GM21381 (cell line): ENCODE measurements around the gene CDCA4.
"Not testable (repeated sequence)": the region's sequence is repeated elsewhere in the genome, so short reads cannot be mapped to it uniquely, and the experiment has no call there.

Source experiments
- ATAC-seq: cut with Tn5 transposase; IDR thresholded peaks from one replicate; pipeline ENCODE4 v1.9.1; 2021; ENCODE audit warnings: mild to moderate bottlenecking, moderate library complexity; ENCODE audit not compliant: unreplicated experiment

Gene CDCA4

GRCh38 chr14:105058521-105059034 is 37.7 kb upstream of the CDCA4 start:
- no peak for ATAC-seq

GRCh38 chr14:105056303-105056831 is 35.5 kb upstream of the CDCA4 start:
- no peak for ATAC-seq

GRCh38 chr14:105055736-105056302 is 34.9 kb upstream of the CDCA4 start:
- no peak for ATAC-seq

GRCh38 chr14:105055334-105055733 is 34.5 kb upstream of the CDCA4 start:
- ATAC-seq = no peak

- ATAC-seq = no peak
These were observed 33.1 kb upstream of the CDCA4 start for GRCh38 chr14:105053996-105054395.

GRCh38 chr14:105053421-105053820 is 32.5 kb upstream of the CDCA4 start:
- ATAC-seq = no peak

GRCh38 chr14:105052110-105052458 is 31.2 kb upstream of the CDCA4 start:
- ATAC-seq = no peak

GRCh38 chr14:105051182-105052109 is 30.6 kb upstream of the CDCA4 start:
- ATAC-seq = no peak

GRCh38 chr14:105050551-105050897 is 29.6 kb upstream of the CDCA4 start:
- ATAC-seq = no peak

- no peak for ATAC-seq
These were observed 29.1 kb upstream of the CDCA4 start for GRCh38 chr14:105049753-105050550.

- no peak for ATAC-seq
These were observed 26.6 kb upstream of the CDCA4 start for GRCh38 chr14:105047283-105048016.

- no peak for ATAC-seq
These were observed 26.0 kb upstream of the CDCA4 start for GRCh38 chr14:105046891-105047282.

- peak; percentile 82 for ATAC-seq
These were observed 24.9 kb upstream of the CDCA4 start for GRCh38 chr14:105045710-105046326.

- ATAC-seq = no peak
These were observed 22.8 kb upstream of the CDCA4 start for GRCh38 chr14:105043641-105044040.

- no peak for ATAC-seq
These were observed 21.9 kb upstream of the CDCA4 start for GRCh38 chr14:105042813-105043212.

GRCh38 chr14:105041841-105042765 is 21.2 kb upstream of the CDCA4 start:
- ATAC-seq = no peak

- no peak for ATAC-seq
These were observed 18.7 kb upstream of the CDCA4 start for GRCh38 chr14:105039458-105040205.

GRCh38 chr14:105035616-105036015 is 14.7 kb upstream of the CDCA4 start:
- not testable (repeated sequence) for ATAC-seq
